Retinal pigment epithelial cell (primary cell): Measurements from ENCODE around the gene ADARB2.

Experiments used
- DNase-seq: peaks from one replicate; pipeline ENCODE4 v3.0.0-alpha.2; 2010; ENCODE audit warnings: low read depth
- H3K4me3 ChIP-seq: 2 replicates; pipeline ENCODE4 v1.5.1; 2011; ENCODE audit warnings: mild to moderate bottlenecking, low read length, control low read depth, moderate library complexity
- CTCF ChIP-seq: conservative IDR thresholded peaks from 2 replicates; pipeline ENCODE4 v1.5.1; 2011; ENCODE audit warnings: low read depth, low read length, control low read depth, inconsistent platforms

The ADARB2 gene

DNA sequence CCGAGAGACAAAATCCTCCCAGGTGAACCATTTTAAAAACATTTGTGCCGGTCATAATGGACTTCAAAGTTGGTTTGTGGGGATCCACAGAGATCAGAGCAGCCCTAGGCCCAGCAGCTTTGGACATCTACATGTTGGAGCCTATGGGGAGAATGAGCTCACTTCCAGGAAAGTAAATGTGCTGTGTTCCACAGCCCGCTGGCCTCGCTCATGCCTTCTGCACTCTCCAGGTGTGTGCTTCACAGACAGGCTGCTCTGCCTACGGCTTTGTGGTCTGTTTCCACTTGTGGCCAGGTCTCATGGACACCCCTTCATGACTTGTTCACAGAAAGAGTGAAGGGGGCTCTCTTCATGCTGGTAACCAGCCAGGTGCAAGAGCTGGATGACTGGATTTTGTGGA lies 141.6 kb downstream of the ADARB2 start:
- TF ChIP-seq CTCF: no peak
- DNase-seq: no peak
- H3K4me3 ChIP-seq: no peak overlapping the region

DNA sequence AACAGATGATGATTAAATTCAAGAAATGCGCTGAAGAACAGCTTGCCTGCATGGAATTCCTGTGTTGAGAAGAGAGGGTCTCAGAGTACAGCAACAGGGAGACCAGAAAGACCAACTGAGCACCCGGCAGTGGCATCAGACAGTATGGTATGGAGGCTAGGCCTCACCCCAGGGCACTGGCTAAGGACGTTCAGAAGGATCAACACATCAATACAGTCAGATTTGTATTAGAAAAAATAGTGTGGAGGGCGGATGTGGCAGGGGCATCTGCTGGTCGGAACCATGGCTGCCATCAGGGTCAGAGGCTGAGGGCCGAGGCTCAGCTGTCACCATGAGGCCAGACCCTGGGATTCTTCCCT lies 142.1 kb downstream of the ADARB2 start:
- H3K4me3 ChIP-seq: no peak overlapping the region
- TF ChIP-seq CTCF: no peak
- DNase-seq: no peak

GRCh38 chr10:1594372-1595241 lies 142.7 kb downstream of the ADARB2 start:
- no peak for TF ChIP-seq CTCF
- no peak overlapping the region for H3K4me3 ChIP-seq
- no peak for DNase-seq

GRCh38 chr10:1591742-1592141 lies 145.6 kb downstream of the ADARB2 start:
- TF ChIP-seq CTCF: no peak
- no peak overlapping the region for H3K4me3 ChIP-seq

GRCh38 chr10:1591045-1591444 lies 146.3 kb downstream of the ADARB2 start:
- TF ChIP-seq CTCF: no peak
- no peak for DNase-seq
- H3K4me3 ChIP-seq: no peak overlapping the region

More at GRCh38 chr10:1591742-1592141, 145.6 kb downstream of the ADARB2 start:
- no peak for DNase-seq

GRCh38 chr10:1589257-1589656 lies 148.1 kb downstream of the ADARB2 start:
- no peak for DNase-seq
- H3K4me3 ChIP-seq: no peak overlapping the region
- no peak for TF ChIP-seq CTCF

DNA sequence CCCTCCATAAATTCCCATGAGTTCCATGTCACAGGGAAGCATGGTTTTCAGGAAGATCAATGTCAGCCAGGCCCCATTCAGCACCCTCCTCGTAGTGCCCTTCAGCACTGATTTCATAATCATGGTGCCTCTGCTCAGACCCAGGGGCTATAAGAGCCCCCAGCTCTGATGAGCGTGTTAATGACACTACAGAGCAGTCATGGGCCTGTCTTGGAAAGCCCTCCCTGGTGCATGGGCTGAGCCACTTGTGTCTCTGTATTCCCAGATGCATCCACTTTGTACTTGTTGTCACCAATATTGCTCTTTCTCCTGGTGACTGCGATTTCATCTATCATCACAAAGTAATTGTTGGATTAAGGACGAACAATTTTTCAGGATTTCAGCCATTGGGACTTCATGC lies 154.6 kb downstream of the ADARB2 start:
- no peak overlapping the region for H3K4me3 ChIP-seq
- no peak for TF ChIP-seq CTCF
- no peak for DNase-seq
